Breast epithelium (tissue), 3 donors: ENCODE data around the gene PIP4K2C.

Source experiments
- POLR2A ChIP-seq: fragments of 450-650 bp; IDR thresholded peaks from one replicate; pipeline ENCODE4 v1.6.1; 2016; ENCODE audit warnings: antibody characterized with exemption, mild to moderate bottlenecking, moderate library complexity
- POLR2AphosphoS5 ChIP-seq, 3 donors: sonication (generic); formaldehyde crosslinking; IDR thresholded peaks; one replicate each; pipeline ENCODE4 v1.6.1; 2017; ENCODE audit warnings: antibody characterized with exemption in 3 of 3
- TF ChIP-seq, protein P1 (sequence below), 3 donors: fragments of 450-650 bp; IDR thresholded peaks; one replicate each; pipeline ENCODE4 v1.5.1; 2016 to 2017; ENCODE audit warnings: antibody characterized with exemption in 3 of 3, mild to moderate bottlenecking in 3 of 3, moderate library complexity in 3 of 3

DNA sequence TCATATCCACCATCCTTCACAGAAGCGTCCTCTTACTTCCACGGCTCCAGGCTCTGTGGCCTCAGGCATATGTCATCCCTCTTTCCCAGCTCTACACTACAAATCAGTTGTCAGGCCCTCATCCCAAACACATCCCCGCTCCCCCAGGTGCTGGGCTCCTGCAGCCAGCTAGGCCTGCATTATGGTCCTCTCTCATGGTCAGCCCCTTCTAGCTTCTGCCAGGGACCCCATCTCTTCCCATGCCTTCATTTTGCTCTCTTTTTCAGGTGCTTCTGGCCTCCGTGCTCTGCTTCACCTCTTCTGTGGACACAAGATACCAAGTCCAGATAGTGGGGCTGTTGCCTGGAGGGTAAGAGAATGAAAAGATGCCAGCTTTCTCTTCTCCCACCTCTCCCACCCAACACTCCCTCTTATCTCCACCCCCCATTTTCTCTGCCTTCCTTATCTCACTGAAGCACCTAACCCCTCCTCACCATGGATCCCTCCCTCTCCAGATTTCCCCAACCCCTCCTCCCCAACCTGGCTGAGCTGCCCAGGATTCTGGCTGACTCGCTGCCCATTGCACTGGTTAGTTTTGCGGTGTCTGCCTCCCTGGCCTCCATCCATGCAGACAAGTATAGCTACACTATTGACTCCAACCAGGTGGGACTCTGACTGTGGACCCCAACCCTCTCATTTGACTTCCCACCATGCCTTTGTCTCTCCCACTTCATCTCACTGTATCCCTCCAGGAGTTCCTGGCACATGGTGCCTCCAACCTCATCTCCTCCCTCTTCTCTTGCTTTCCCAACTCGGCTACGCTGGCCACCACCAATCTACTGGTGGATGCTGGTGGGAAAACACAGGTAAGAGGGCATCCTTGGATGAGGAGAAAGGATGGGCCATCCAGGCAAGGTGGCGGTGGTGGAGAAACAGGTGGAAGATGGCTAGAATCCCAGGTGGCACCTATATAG lies 31.6 kb downstream of the PIP4K2C start:
- TF ChIP-seq, protein P1, sequence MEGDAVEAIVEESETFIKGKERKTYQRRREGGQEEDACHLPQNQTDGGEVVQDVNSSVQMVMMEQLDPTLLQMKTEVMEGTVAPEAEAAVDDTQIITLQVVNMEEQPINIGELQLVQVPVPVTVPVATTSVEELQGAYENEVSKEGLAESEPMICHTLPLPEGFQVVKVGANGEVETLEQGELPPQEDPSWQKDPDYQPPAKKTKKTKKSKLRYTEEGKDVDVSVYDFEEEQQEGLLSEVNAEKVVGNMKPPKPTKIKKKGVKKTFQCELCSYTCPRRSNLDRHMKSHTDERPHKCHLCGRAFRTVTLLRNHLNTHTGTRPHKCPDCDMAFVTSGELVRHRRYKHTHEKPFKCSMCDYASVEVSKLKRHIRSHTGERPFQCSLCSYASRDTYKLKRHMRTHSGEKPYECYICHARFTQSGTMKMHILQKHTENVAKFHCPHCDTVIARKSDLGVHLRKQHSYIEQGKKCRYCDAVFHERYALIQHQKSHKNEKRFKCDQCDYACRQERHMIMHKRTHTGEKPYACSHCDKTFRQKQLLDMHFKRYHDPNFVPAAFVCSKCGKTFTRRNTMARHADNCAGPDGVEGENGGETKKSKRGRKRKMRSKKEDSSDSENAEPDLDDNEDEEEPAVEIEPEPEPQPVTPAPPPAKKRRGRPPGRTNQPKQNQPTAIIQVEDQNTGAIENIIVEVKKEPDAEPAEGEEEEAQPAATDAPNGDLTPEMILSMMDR (IDR thresholded peaks at IDR 0.05), result no peak
- TF ChIP-seq POLR2AphosphoS5 (IDR thresholded peaks at IDR 0.05) (no peak), POLR2A (no peak)
